Duodenal mucosa (tissue), 2 donors: Measurements from ENCODE around the gene ATP8B1.
A peak's percentile ranks its signal among the peaks of the same experiment; 100 is the strongest.

Source experiments
- H3K27ac ChIP-seq: one replicate; pipeline ENCODE4 v1.7.0; 2013; ENCODE audit warnings: low read depth, low read length
- H3K27me3 ChIP-seq, 2 donors: one replicate each; pipeline ENCODE4 v1.7.0; 2013; ENCODE audit warnings: low read length in 2 of 2, control low read depth in 1 of 2; ENCODE audit not compliant: insufficient read depth in 2 of 2, control insufficient read depth in 1 of 2
- H3K36me3 ChIP-seq, 2 donors: one replicate each; pipeline ENCODE4 v1.7.0; 2013; ENCODE audit warnings: low read length in 2 of 2, control low read depth in 1 of 2; ENCODE audit not compliant: insufficient read depth in 2 of 2, control insufficient read depth in 1 of 2
- H3K4me1 ChIP-seq, 2 donors: one replicate each; pipeline ENCODE4 v1.7.0; 2013; ENCODE audit warnings: low read length in 2 of 2, control low read depth in 1 of 2; ENCODE audit not compliant: insufficient read depth in 2 of 2, control insufficient read depth in 1 of 2
- H3K4me3 ChIP-seq, 2 donors: one replicate each; pipeline ENCODE4 v1.7.0; 2013; ENCODE audit warnings: low read length in 2 of 2, low read depth in 1 of 2
- H3K9ac ChIP-seq, 2 donors: one replicate each; pipeline ENCODE4 v1.7.0; 2013; ENCODE audit warnings: low read length in 2 of 2, low read depth in 1 of 2
- H3K9me3 ChIP-seq, 2 donors: one replicate each; pipeline ENCODE4 v1.7.0; 2013; ENCODE audit warnings: low read length in 2 of 2, control low read depth in 1 of 2; ENCODE audit not compliant: control insufficient read depth in 1 of 2

ATP8B1 gene

DNA sequence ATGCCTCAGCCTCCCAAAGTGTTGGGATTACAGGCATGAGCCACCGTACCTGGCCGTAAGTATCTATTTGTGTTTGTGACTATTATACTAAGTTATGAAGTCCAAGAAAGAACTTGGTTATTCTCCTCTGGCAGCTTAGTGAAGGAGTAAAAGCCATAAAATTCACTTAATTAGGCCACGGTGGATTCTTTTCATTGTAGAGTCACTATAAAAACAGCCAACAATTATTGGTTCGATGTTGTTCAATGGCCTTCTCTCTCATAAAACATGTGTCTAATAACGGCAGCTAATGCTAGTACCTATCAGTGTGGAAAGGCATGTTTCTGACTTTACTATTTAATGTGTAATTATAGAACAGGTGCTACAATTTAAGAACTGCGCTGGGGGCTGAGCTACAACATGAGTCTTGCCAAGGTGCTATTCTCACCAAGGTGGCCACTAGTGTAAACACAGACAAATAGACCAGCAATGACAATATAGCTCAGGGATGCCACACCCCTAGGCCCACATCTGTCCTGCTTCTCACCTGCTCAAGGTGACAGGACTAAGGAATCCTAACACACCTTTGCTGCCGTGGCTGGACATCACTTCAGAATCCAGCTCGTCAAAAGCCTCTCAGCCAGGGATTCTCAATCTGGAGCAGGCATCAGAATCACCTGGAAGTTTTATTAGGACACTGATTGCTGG, 17.2 kb downstream of the ATP8B1 start:
- H3K4me1 ChIP-seq: peaks cover 43 to 57% of the 10 kb centered on the region in 2 donors
- H3K9me3 ChIP-seq: no peaks in the 10 kb centered on the region
- no peak overlapping the region for H3K27ac ChIP-seq

DNA sequence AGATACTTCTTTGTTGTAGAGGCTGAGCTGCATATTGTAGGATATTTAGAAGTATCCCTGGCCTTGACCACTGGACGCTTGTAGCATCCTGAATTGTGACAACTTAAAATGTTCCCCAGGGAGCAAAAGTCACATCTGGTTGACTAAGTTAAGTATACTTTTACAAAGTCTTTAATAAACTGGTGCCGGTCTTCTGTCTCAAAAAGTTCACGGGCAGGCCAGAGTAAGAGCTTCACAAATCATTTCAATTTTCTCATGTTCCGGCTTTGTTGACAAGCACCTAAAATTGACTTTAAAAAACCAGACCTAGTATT, 18.4 kb downstream of the ATP8B1 start:
- Histone ChIP-seq H3K4me1 (peaks cover 47 to 63% of the 10 kb centered on the region in 2 donors), H3K27me3 (no peaks in the 10 kb centered on the region), H3K9ac (no peak overlapping the region), H3K36me3 (no peaks in the 10 kb centered on the region), H3K4me3 (no peak overlapping the region), H3K27ac (peak overlapping the region; percentile 13), H3K9me3 (no peaks in the 10 kb centered on the region)

More for the DNA sequence above, 17.2 kb downstream of the ATP8B1 start:
- H3K27me3 ChIP-seq: no peaks in the 10 kb centered on the region
- no peak overlapping the region for H3K4me3 ChIP-seq
- no peaks in the 10 kb centered on the region for H3K36me3 ChIP-seq
- no peak overlapping the region for H3K9ac ChIP-seq

- Histone ChIP-seq H3K9ac (no peak overlapping the region), H3K27ac (peak overlapping the region; percentile 13), H3K27me3 (no peaks in the 10 kb centered on the region), H3K4me1 (peaks cover 41 to 58% of the 10 kb centered on the region in 2 donors), H3K4me3 (no peak overlapping the region), H3K9me3 (no peaks in the 10 kb centered on the region), H3K36me3 (no peaks in the 10 kb centered on the region)
These were observed 18.9 kb downstream of the ATP8B1 start for GRCh38 chr18:57784034-57784800.

GRCh38 chr18:57782049-57782448, 21.1 kb downstream of the ATP8B1 start:
- Histone ChIP-seq H3K36me3 (no peaks in the 10 kb centered on the region), H3K4me3 (no peak overlapping the region), H3K27me3 (no peaks in the 10 kb centered on the region), H3K9me3 (no peaks in the 10 kb centered on the region), H3K27ac (no peak overlapping the region), H3K4me1 (peaks cover 36 to 43% of the 10 kb centered on the region in 2 donors), H3K9ac (no peak overlapping the region)

- no peaks in the 10 kb centered on the region for H3K9me3 ChIP-seq
- H3K4me3 ChIP-seq: no peak overlapping the region
- H3K27me3 ChIP-seq: no peaks in the 10 kb centered on the region
- peaks cover 29 to 41% of the 10 kb centered on the region in 2 donors for H3K4me1 ChIP-seq
- H3K36me3 ChIP-seq: no peaks in the 10 kb centered on the region
- peak overlapping the region; percentile 27 for H3K27ac ChIP-seq
- no peak overlapping the region for H3K9ac ChIP-seq
These were observed 22.3 kb downstream of the ATP8B1 start for GRCh38 chr18:57780706-57781347.

GRCh38 chr18:57780318-57780705, 22.8 kb downstream of the ATP8B1 start:
- Histone ChIP-seq H3K4me3 (no peak overlapping the region), H3K27ac (peak overlapping the region; percentile 27), H3K9ac (no peak overlapping the region), H3K9me3 (no peaks in the 10 kb centered on the region), H3K36me3 (no peaks in the 10 kb centered on the region), H3K27me3 (no peaks in the 10 kb centered on the region), H3K4me1 (peaks cover 25 to 44% of the 10 kb centered on the region in 2 donors)

- H3K27ac ChIP-seq: no peak overlapping the region
- H3K4me3 ChIP-seq: no peak overlapping the region
- peak overlapping the region in 1 of 2 donors; percentile 51 for H3K9ac ChIP-seq
- no peaks in the 10 kb centered on the region for H3K36me3 ChIP-seq
- H3K9me3 ChIP-seq: no peaks in the 10 kb centered on the region
- H3K27me3 ChIP-seq: no peaks in the 10 kb centered on the region
- H3K4me1 ChIP-seq: peaks cover 37 to 55% of the 10 kb centered on the region in 2 donors
These were observed 26.3 kb downstream of the ATP8B1 start for GRCh38 chr18:57776767-57777166.

DNA sequence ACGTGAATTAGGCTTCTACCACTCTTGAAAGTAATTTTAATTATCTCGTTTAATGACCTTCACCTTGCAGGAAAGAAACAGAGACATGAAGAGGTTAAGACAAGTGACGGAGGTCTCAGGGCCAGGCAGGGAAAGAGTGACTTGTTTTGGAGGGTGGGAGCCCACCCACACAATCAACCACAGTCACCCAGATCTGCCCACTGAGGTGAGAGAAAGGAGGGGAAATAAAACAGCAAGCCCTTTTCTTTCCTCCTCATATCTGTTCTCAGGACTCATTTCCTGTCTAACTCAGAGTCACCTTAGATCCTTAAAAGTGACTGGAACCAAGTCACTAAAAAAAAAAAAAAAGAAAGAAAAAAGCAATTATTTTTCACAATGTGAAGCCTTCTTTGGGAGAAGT, 26.8 kb downstream of the ATP8B1 start:
- Histone ChIP-seq H3K27ac (peak overlapping the region; percentile 71), H3K9me3 (no peaks in the 10 kb centered on the region), H3K4me3 (peak overlapping the region in 1 of 2 donors; percentile 53), H3K4me1 (peaks cover 39 to 58% of the 10 kb centered on the region in 2 donors), H3K36me3 (no peaks in the 10 kb centered on the region), H3K27me3 (no peaks in the 10 kb centered on the region), H3K9ac (peak overlapping the region in 1 of 2 donors; percentile 51)

DNA sequence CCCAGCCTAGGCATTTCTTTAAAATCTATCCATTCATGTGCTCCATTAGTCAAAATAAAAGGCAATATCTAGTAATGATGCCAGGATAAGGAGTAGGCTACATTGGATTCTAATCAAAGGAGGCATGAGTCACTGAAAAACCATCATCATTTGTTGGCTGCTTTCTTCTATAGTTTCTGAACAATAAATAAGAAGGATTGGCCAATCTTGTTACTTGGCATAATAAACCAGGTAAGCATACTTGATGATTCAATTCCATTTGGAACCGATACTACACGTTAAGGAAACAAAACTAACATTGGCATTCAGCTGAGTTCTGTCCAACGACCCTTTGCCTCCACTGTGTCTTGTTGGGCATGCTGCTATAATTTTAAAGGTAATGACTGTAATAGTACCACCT, 27.2 kb downstream of the ATP8B1 start:
- Histone ChIP-seq H3K9ac (peak overlapping the region in 1 of 2 donors; percentile 51), H3K4me3 (peak overlapping the region in 1 of 2 donors; percentile 53), H3K36me3 (no peaks in the 10 kb centered on the region), H3K27ac (peak overlapping the region; percentile 71), H3K9me3 (no peaks in the 10 kb centered on the region), H3K4me1 (peaks cover 39 to 59% of the 10 kb centered on the region in 2 donors), H3K27me3 (no peaks in the 10 kb centered on the region)

- H3K27ac ChIP-seq: peak overlapping the region; percentile 13
- H3K9me3 ChIP-seq: no peaks in the 10 kb centered on the region
- H3K27me3 ChIP-seq: no peaks in the 10 kb centered on the region
- H3K4me1 ChIP-seq: peaks cover 52 to 67% of the 10 kb centered on the region in 2 donors
- H3K36me3 ChIP-seq: peaks cover 0 to 2% of the 10 kb centered on the region in 2 donors
- H3K9ac ChIP-seq: no peak overlapping the region
- no peak overlapping the region for H3K4me3 ChIP-seq
These were observed 30.7 kb downstream of the ATP8B1 start for GRCh38 chr18:57772387-57772799.
